DMS53 treated with DMSO at 0.1 percent for 48 hours (cell line): ENCODE measurements around the gene EIF4E3.
A peak's percentile ranks its signal among the peaks of the same experiment; 100 is the strongest.

Experiments used
- DNase-seq: peaks from one replicate; lab custom pipeline; 2025; ENCODE audit not compliant: unreplicated experiment; lab: John Stamatoyannopoulos, UW

EIF4E3 gene

GRCh38 chr3:71690341-71690841 is 34.8 kb downstream of the EIF4E3 start:
- DNase-seq: no peak

GRCh38 chr3:71689291-71689690 is 35.9 kb downstream of the EIF4E3 start:
- DNase-seq: no peak

GRCh38 chr3:71688121-71688520 is 37.1 kb downstream of the EIF4E3 start:
- DNase-seq: no peak

- DNase-seq: no peak
Measured at GRCh38 chr3:71685686-71686085, 39.5 kb downstream of the EIF4E3 start.

- DNase-seq: no peak
Measured at GRCh38 chr3:71684757-71685386, 40.3 kb downstream of the EIF4E3 start.

- DNase-seq: no peak
Measured at GRCh38 chr3:71684046-71684756, 41.0 kb downstream of the EIF4E3 start.

- no peak for DNase-seq
Measured at GRCh38 chr3:71681224-71681668, 44.0 kb downstream of the EIF4E3 start.

- no peak for DNase-seq
Measured at GRCh38 chr3:71680603-71681002, 44.6 kb downstream of the EIF4E3 start.

- DNase-seq: no peak
Measured at GRCh38 chr3:71676931-71677330, 48.3 kb downstream of the EIF4E3 start.

- DNase-seq: no peak
Measured at GRCh38 chr3:71673486-71673885, 51.7 kb downstream of the EIF4E3 start.

- DNase-seq: no peak
Measured at GRCh38 chr3:71672807-71673206, 52.4 kb downstream of the EIF4E3 start.

GRCh38 chr3:71672340-71672739 is 52.9 kb downstream of the EIF4E3 start:
- DNase-seq: no peak

- DNase-seq: no peak
Measured at GRCh38 chr3:71671216-71671845, 53.9 kb downstream of the EIF4E3 start.

GRCh38 chr3:71662568-71662967 is 62.6 kb downstream of the EIF4E3 start:
- DNase-seq: no peak

GRCh38 chr3:71662056-71662455 is 63.1 kb downstream of the EIF4E3 start:
- no peak for DNase-seq

- DNase-seq: no peak
Measured at GRCh38 chr3:71659864-71660591, 65.2 kb downstream of the EIF4E3 start.

GRCh38 chr3:71657831-71658530 is 67.2 kb downstream of the EIF4E3 start:
- DNase-seq: no peak

- DNase-seq: no peak
Measured at GRCh38 chr3:71655061-71655460, 70.1 kb downstream of the EIF4E3 start.

GRCh38 chr3:71653414-71653807 is 71.8 kb downstream of the EIF4E3 start:
- DNase-seq: no peak

- DNase-seq: peak; percentile 18
Measured at GRCh38 chr3:71652781-71653413, 72.3 kb downstream of the EIF4E3 start.
